Retinal pigment epithelial cell (primary cell): Measurements from ENCODE around the gene GSS.

Experiments
- DNase-seq: peaks from one replicate; pipeline ENCODE4 v3.0.0-alpha.2; 2010; ENCODE audit warnings: low read depth
- H3K4me3 ChIP-seq: 2 replicates; pipeline ENCODE4 v1.5.1; 2011; ENCODE audit warnings: mild to moderate bottlenecking, low read length, control low read depth, moderate library complexity
- TF ChIP-seq, protein P1 (sequence below): conservative IDR thresholded peaks from 2 replicates; pipeline ENCODE4 v1.5.1; 2011; ENCODE audit warnings: low read depth, low read length, control low read depth, inconsistent platforms

Gene GSS

DNA sequence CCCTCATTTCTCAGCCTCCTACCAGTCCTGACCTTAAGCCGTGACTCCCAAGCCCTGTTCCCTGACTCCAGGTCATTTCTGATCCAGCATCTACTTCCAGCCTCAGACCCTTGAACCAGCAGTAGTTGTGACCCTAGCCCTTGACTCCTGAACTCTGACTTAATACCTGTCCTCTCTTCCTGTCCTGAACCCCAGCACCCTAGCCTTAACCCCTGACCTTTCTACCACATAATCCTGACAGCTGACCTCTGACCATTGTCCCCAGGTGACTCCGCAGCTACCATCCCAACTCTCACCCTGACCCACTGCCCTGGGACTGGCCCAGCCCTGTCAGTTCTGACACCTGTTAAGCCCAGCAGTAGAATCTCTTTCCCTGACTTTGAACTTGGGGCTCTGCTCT is 42.2 kb upstream of the GSS start:
- TF ChIP-seq, protein P1, sequence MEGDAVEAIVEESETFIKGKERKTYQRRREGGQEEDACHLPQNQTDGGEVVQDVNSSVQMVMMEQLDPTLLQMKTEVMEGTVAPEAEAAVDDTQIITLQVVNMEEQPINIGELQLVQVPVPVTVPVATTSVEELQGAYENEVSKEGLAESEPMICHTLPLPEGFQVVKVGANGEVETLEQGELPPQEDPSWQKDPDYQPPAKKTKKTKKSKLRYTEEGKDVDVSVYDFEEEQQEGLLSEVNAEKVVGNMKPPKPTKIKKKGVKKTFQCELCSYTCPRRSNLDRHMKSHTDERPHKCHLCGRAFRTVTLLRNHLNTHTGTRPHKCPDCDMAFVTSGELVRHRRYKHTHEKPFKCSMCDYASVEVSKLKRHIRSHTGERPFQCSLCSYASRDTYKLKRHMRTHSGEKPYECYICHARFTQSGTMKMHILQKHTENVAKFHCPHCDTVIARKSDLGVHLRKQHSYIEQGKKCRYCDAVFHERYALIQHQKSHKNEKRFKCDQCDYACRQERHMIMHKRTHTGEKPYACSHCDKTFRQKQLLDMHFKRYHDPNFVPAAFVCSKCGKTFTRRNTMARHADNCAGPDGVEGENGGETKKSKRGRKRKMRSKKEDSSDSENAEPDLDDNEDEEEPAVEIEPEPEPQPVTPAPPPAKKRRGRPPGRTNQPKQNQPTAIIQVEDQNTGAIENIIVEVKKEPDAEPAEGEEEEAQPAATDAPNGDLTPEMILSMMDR, result no peak
- DNase-seq, result no peak
- no peak overlapping the region for H3K4me3 ChIP-seq

DNA sequence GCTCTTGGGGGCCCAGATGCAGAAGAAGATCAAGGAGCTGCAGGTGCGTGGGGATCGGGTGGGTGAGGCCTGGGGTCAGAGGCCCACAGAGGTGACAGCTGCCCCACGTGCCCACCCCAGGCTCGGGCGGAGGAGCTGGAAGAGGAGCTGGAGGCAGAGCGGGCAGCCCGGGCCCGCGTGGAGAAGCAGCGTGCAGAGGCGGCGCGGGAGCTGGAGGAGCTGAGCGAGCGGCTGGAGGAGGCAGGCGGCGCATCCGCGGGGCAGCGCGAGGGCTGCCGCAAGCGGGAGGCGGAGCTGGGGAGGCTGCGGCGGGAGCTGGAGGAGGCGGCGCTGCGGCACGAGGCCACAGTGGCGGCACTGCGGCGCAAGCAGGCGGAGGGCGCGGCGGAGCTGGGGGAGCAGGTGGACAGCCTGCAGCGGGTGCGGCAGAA is 41.5 kb upstream of the GSS start:
- TF ChIP-seq, protein P1, result no peak
- DNase-seq, result peak; percentile 12

DNA sequence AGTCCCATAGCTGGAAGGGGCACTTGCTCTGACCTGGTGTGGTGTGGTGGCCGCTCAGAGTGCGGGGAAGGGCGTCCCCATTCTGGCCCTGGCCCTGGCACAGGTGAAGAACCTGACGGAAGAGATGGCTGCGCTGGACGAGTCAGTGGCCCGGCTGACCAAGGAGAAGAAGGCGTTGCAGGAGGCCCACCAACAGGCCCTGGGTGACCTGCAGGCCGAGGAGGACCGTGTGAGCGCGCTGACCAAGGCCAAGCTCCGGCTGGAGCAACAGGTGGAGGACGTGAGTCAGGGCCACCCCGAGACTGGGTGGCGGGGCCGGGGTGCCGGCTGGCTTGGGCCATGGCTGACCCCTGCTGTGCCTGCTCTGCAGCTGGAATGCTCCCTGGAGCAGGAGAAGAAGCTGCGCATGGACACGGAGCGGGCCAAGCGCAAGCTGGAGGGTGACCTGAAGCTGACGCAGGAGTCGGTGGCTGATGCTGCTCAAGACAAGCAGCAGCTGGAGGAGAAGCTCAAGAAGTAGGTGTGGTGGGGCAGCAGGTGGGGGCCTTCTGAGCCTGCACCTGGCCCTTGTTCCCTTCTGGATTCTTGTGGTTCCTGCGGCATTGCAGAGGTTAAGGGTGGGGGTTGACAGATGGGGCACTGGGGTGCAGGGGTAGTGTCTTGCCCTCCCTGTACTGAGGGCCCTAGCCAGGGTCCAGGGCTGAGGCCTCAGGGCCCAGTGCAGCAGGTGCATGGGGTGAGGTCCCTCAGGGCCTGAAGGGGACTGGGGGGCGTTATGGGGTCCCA is 40.8 kb upstream of the GSS start:
- no peak overlapping the region for H3K4me3 ChIP-seq
- TF ChIP-seq, protein P1, result no peak
- DNase-seq, result no peak

More for the DNA sequence above, 41.5 kb upstream of the GSS start:
- no peak overlapping the region for H3K4me3 ChIP-seq

DNA sequence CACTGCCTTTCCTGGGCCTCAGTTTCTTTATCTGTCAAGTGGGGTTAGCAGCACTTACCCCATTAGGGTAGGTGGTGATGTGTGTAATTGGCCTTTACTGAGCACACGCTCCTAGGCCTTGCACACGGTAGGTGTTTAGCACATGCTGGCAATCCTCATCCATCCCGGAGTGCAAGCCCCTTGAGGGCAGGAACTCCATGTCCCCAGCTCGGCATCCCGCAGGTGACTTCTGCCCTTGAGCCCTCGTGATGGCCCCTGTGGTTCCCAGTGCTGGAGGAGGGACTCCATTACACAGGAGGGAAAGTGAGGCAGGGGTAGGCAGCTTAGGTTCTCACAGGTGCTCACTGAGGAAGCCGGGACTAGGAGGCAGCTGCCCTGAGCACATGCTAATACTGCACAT is 40.1 kb upstream of the GSS start:
- H3K4me3 ChIP-seq, result no peak overlapping the region
- DNase-seq, result no peak
- TF ChIP-seq, protein P1, result no peak

DNA sequence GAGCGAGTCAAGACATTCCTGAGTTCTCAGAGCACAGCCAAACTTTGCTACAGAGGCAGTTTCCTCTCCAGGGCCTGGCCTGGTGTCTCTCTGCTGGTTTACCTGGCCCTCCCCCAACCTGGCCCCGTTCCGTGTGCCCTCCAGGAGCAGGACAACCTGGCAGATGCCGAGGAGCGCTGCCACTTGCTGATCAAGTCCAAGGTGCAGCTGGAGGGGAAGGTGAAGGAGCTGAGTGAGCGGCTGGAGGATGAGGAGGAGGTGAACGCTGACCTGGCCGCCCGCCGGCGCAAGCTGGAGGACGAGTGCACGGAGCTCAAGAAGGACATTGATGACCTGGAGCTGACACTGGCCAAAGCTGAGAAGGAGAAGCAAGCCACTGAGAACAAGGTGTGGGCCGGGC is 39.6 kb upstream of the GSS start:
- DNase-seq, result no peak
- H3K4me3 ChIP-seq, result no peak overlapping the region
- TF ChIP-seq, protein P1, result no peak

DNA sequence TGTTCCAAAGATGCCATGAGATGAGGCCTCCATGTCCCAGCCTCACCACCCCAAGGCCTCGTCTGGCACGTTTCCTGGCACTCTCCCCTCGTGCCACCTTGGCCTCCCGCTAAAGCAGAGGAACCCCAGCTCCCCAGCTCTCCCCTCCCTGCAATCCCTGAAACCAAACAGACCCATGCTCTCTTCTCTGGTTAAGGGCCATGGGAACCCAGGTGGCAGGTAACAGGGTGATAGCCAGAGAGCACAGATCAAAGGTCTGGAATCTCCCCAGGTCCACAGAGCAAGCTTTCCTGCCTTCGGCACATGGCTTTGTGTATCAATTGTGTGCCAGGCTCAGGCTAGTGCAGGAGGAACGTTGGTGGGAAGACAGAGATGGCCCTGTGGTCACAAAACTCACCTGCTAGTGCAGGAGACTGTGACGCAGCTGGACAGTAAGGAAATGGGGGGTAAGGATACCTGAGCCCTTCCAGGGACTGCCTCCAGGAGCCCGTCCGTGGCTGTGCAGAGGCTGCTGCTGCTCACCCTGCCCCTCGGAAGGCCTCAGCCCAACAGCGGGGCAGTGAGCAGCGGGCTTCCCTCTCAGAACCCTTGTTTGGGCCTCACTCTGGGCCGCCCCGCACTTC is 39.0 kb upstream of the GSS start:
- DNase-seq, result no peak
- H3K4me3 ChIP-seq, result no peak overlapping the region
- TF ChIP-seq, protein P1, result no peak
